Measurements from ENCODE around the gene EHBP1L1. TPM values are rescaled to one million over a fixed set of nuclear protein-coding genes. Genes with fewer than 3 reads are reported as not detected.

Gene EHBP1L1
- total RNA-seq, 1 experiment from 2014 or later = 27.9 TPM

DNA sequence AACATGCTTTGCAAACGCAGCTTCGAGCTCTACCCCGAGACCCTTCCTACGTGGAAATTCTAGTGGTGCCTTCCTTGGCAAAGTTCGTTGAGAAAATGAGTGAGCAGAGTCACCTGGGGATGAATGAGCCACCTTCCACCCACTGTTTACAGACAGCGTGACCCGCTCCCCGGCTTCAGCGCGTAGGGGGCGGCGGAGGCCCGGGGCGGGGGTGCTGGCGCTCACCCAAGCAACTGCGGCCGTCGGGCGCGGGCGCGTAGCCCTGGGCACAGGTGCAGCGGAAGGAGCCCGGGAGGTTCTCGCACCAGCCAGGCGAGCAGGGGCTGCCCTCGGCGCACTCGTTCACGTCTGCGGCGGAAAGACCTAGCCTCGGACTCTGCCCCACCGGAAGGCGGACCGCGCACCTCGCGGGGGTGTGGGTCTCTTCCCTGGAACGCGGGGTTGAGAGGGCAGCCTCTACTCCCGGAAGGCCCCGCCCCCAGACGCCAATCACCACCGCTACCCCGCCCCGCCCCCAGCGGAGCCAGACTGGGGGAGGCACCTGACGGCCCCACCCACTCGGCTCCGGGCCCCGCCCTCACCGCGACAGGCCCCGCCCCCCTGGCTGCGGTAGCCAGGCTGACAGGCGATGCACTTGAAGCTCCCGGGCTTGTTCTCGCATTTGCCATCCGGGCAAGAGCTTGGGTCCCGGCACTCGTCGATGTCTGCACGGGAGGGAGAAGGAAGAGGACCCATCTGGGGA, 29.5 kb upstream of the EHBP1L1 start:
- DNase-seq (ENCODE audit: low spot score) = no peak

DNA sequence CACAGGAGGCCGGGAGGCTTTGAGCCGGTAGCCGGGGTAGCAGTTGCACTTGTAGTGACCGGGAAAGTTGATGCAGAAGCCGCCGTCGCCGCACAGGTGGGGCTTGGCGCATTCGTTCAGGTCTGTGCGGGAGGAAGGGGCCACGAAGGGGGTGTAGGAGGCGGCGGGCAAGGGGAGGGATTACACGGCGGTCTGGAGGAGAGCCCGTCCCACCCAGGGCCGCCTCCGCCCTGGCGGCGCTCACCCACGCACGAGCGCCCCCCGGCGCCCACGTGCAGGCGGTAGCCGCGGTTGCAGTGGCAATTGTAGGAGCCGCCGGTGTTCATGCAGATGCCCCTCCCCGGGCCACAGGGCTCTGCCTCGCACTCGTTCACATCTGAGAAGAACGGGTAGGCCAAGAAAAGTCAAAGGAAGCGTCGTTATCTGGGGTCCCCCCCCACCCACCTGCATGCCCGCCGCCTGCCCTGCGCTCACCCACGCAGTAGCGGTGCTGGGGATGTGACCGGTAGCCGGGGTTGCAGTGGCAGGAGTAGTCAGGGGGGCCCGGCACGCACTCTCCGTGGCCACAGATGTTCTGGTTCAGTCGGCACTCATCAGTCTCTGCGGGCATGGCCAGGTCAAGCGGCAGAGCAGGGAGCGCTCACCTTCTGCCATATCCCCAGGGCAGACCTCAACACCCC, 28.3 kb upstream of the EHBP1L1 start:
- no peak for DNase-seq (ENCODE audit: low spot score)

DNA sequence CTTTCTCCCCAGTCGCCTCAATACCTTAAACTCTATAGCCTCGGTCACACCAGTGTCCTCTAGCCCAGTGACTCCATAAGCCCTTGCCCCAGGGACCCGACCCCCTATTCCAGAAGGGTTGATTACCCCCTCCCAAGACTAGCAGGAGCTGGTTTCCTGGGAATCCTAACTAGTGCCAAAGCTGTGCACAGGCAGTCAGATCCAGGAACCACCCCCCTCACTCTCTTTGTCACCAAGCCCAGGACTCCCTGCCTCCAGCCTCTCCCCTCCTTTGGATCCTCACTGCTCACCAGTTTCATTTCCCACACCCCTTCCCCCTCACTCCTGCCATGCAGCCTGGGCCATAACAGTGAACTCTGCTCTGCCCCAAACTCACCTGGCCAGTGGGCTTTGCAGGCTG, 27.5 kb upstream of the EHBP1L1 start:
- DNase-seq (ENCODE audit: low spot score) = no peak

DNA sequence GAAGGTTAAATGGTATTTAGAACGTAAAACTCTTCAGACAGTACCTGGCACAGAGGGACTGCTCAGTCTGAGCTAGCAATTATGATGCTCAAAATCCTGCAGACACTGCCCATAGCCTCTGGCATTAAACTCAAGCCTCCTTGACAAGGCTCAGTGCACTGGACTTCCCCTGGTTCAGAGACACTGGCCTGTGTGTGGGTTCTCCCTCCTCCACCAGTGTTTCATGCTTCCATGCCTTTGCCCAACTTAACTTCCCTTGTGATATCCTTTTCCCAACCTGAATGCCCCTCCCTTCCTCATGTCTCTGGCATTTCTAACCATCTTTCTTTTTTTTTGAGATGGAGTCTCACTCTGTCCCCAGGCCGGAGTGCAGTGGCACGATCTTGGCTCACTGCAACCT, 26.8 kb upstream of the EHBP1L1 start:
- no peak for DNase-seq (ENCODE audit: low spot score)

DNA sequence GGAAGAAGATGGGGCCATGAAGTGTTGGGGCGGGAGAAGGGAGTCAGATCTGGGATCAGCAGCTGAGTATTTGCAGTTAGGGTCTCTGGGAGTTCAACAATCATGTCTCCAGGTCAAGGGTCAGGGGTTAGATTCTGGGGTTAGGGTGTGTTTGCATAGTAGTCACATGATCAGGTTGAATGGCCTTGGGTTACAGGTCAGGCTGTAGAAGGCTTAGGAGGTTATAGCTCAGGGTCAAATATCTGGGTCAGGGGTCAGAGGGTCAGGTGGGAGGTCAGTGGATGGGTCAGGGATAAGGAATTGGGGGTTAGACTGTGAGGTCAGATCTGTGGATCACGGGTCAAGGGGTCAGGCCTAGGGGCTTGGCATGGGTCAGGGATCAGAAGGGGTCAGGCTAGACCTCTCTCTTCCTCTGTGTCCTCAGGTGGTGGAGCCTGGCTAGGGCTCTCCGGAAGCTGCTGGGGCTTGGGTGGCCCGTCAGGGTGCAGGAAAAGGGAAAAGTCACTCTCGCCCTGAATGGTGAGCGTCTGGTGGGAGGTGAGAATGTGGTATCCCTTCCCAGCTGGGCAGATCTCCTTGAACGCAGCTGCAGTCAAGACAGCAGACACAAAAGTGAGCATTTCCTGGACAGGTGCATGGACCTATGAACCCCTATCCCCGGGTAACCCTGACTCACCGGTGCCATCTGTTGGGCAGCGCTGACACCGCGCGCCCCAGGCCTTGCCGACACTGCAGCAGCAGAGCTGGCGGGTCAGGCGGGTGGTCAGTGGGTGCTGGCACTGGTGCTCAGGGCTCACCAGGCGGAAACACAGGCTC, 24.1 kb upstream of the EHBP1L1 start:
- DNase-seq (ENCODE audit: low spot score) = no peak

DNA sequence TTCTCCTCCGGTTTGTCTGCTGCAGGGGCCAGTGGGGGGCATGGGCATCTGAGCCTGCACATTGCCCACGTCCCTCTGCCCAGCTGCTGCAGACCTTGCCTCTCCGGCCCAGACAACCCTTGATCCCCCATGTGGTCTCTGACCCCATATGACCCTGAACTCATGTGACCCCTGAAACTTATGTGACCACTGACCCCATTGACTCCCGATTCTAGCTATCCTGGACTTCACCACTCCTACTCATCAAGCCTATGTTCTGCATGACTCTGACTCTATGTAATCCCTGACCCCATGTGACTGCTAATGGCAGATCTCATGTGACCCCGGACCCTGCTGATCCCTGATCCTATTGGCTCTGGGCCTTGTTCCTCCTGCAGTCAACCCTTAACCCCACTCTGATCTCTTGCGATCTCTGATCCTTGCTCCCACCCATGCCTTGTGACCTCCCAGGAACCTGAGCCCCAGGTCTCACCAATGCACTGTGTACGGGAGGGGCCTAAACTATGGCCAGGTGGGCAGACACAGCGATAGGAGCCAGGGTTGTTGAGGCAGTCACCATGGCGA, 23.4 kb upstream of the EHBP1L1 start:
- no peak for DNase-seq (ENCODE audit: low spot score)

DNA sequence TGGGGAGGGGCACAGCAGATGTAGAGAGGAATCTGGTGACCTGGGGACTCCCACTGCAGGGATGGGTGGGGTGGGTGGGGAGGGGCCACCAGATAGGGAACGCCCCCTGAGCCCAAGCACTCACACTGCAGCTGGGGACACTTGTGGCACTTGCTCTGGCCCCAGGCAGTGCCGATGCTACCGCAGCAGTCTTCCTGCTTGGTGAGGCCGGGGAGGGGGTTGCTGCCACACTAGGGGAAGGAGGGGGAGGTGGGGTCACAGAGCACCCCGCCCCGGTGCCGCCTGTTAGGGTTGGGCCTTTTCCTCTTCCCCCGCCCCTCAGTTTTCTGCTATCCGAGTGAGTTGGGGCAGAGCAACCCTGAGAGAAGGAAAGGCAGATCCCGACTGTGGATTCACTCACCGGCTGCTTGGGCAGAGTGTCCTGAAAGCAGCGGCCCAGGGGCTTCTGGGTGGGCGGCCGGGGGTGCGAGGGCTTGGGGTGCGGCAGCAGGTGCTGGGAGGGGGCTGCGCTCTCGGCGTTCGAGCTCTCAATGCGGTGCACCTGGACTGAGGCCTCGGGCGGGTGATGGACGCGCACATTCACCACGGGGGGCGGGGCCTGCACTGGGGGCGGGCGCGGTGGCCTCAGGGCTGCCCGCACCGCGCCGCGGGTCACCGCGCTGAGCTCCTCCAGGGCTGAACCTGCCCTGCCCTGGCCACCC, 22.4 kb upstream of the EHBP1L1 start:
- no peak for DNase-seq (ENCODE audit: low spot score)

DNA sequence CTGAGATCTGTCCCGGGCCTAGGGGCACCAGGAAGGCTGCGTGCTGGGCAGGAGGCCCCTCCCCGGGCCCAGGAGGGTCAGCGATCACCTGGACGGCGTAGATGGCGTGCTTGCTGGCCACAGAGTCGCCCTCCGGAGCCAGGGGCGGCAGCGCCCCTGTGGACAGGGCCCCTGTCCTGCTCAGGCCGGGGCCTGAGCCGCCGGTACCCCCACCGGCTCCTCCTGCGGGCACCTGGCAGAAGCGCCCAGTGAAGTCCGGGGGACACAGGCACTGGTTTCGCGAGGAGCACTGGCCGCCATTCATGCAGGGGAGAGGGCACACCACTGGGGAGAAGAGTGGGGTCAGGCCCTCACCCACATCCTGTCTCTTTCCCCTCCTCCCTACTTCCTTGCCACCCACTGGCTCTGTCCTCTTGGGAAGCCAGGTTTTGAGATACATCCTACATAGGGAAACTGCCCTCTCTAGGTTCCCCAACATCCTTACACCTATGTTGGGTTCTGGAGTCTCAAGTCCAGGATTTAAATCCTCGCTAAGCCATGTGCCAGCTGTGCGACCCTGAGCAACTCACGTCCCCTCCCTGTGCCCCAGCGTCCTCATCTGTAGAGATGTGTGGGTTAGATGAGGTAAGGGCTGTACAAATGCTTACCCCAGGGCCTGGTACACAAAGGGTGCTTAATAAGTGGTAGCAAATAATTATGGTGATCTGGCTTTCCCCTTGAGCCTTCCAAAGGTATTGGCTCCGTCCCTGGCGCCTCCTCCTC, 21.6 kb upstream of the EHBP1L1 start:
- no peak for DNase-seq (ENCODE audit: low spot score)

DNA sequence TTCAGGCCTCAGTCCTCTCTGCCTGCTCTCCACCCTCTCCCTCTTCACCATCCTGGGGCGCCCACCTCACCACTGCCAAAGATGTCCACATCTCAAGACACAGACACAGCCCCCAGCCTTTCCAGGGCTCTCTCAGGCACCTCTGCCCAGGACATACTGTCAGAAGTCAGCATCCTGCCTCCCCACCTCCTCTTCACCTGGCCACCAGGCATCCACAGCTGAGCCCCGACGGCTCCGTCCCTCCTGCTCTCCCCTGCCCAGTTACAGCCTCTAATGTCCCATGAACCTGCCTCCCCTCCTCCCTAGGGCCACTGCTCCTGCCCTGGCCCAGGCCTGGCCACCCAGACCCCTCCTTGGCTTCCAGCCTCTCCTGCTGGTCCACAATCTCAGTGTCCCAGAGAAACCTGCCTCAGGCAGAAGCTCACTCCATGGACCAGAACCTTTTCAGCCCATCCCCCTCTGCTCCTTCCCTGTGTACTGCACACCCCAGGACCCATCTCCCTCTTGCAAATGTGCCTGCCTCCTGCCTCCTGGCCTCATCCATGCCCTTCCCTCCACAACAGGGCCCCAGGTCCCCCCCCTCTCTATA, 20.9 kb upstream of the EHBP1L1 start:
- DNase-seq (ENCODE audit: low spot score) = no peak

DNA sequence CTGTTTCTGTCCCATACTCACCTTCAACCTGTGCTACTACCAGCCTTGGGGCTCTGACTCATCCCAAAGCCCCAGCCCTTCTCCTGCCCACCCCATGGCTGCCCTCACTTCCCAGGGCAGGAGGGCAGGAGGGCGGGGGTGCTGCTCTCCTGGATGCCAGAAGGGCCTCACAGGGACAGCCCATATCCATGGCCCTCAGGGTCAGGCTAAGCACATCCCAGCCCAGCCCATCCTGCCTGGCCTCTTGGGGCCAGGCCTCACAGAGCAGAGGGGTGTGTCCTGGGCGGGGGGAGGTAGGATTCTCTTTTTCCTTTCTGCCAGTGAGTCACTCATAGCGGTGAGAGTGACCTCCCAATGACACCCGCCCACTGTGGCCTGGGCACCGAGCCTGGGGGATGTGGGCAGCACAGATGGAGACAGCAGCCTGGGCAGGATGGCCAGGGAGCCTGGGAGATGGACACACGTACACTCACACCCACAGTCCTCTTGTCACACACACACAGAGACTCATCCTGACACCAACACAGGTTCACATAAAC, 20.1 kb upstream of the EHBP1L1 start:
- DNase-seq (ENCODE audit: low spot score) = peak; percentile 95

DNA sequence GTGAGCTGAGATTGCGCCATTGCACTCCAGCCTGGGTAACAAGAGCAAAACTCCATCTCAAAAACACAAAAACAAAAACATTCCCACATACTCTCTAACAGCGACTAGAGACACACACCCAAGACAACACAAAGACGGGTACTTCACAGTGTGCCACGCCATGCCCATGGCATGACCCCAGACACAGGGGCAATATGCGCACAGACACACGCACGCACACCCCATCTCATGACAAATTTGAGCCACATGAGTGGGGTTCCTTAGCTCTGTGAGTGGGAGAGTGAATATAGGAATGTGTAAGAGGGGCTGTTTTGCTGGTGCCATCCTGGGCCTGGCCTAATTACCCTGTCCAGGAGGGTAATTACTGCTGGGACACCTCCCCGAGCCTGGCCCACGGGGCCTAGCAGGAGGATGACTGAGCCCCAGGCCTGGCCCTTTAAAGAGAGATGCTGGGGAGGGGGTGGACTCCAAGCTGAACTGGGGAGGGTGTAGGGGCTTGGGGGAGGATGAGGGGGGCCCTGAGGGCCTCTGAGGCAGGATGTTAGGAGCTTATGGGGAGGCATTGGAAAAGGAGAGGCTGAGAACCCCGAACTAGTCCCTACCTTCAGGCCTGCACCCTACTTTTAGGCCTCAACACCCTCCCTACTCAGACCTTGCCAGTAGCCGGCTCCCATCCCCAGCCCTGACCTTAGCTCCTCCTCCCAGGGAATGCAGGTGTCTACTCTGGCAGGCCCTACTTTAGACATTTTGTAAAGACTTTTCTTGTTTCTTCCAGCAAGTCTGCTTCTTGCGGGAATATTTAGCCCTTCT, 19.2 kb upstream of the EHBP1L1 start:
- no peak for DNase-seq (ENCODE audit: low spot score)

DNA sequence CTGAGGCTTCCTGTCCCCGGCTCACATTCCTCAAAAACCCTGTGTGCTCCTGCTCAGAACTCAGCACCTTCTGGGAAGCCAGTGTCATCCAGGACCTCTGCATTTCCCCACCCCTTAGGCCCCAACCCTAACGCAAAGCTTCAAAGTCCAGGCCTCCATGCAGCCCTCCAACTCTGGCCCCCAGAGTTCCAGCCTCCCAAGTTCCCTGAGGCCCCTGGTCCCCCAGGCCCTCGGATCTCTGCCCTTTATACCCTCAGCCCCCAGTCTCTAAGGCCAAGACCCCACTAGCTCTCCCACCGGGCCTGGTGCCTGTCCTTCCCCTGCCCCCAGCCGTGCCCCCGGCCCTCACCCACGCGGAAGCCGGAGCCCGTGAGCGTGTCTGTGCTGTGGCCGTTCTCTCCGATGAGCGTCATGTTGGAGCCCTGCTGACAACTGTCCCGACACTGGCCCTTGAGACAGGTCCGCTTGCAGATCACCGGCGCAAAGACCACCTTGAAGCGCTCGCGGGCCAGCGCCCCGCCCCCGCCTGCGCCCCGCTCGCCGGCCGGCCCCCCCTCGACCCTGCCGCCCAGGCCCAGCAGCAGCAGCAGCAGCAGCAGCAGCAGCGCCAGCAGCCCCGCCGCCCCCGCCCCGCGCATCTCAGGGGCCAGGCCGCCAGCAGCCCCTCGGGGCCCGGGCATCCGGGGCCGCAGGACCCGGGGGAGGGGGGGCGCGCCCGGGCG, 18.4 kb upstream of the EHBP1L1 start:
- DNase-seq (ENCODE audit: low spot score) = no peak

DNA sequence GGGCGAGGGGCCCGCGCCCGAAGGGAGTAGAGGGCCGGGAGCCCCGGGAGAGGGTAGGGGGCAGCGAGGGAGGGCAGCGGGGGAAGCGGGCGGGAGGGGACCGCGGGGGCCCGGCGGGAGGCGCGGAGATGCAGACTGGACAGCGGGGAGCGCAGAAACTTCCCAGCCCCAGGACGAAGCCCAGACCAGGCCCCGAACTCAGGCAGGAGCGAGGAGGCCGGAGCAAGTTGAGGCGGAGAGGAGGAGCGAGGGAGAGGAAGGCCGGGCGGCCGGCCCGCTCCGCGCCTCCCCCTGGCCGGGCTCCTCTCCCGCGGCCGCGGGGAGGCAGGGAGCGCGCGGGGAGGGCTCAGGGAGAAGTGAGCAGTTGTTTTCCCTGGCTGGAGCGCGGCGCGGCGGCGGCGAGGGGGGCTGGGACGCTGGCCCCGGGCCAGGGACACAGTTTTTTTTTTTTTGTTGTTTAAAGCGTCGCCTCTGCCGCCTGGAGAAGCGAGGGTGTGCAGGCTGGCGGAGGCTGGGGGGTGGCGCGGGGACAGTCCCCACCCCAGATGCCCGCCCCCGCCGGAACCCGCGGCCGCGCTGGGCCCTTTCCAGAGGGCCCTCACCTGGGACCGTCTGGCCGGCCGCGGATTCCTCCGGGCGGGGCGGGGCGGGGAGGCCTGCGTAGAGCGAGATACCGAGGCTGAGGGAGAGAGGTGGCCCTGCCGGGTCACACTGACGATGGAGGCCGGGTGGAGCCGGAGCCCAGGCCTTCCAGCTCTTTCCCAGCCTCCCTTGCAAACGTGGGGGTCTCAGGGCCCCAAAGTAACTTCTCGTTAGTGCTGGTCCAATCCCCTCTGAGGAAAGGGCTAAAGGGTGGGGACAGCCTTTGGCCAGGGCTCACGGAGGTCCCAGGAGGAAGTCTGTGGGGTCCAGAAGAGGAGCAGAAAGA, 17.6 kb upstream of the EHBP1L1 start, which contains the start of gene LTBP3:
TSS of gene LTBP3 (minus strand) at position 358 of the 928 bp plus-strand sequence. CDS start 400 bp downstream, outside the sequence.
- DNase-seq (ENCODE audit: low spot score) = peak; percentile 66

DNA sequence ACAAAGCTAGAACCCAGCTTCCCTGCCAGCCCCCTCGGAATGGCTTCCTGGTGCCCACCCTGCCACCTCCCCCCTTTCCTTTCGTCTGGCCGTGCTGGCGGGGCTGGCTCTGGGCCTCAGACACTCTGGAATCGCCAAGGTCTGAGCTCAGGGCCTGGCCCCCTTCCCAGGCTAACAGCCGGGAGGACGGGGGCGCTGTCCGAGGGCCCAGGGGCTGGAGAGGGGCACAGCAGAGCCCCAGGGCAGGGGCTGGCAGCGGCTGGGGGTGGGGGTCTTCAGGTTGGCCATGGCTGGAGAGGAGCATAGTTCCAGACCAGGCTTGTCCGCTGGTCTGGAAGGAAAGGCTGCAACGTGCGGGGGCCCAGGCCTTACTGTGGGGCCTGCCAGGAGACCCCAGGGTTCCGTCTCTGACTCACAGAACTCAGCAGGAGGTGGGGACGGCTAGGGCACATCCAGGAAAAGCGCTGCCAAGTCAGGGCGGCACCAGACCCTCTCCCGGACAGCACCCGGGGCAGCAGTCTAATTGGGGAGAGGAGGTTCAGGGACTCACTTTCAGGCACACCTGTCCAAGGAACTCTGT, 16.8 kb upstream of the EHBP1L1 start:
- DNase-seq (ENCODE audit: low spot score) = no peak

DNA sequence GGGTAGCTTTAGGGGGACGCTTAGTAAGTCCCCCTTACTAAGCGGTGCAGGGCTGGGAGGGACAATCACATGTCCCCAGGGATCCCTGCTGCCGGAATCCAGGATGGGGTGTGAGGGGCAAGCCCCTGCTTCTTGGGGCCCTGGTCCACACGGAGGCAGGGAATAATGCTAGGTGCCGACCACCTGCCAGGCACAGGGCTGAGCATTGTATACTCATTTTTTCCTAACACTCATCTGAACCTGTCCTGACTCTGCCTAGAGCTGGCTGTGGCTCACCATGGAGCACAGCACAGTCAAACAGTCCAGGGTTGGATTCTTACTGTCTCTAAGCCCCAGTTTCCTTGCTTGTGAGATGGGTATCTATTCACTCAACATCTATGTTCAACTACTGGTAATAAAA, 16.3 kb upstream of the EHBP1L1 start:
- DNase-seq (ENCODE audit: low spot score) = no peak

DNA sequence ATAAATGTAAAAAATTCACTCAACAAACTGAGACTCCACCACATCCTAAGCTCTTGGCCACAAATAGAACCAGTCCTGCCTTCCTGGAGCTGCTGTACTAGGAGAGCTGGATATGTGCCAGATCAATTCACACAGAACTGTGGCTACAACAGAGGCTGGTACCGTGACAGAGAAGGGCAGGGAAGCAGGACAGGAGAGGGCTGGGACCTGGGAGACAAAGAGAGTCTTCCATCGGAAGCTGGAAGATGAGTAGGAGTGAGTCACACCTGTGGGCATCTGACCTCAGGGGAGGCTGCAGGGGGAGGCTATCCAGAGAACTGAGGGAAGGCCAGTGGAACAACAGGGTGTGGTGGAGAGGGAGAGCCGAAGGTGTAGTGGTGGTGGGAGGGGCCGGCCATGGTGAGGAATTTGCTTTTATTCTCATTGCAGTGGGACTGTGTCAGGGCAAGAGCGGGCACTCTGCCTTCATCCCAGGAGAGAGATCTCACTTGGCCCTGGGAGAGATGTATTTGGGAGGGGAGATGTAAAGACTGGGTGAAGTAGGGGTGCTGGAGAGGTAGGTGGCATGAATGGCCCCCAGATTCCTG, 15.8 kb upstream of the EHBP1L1 start:
- peak; percentile 64 for DNase-seq (ENCODE audit: low spot score)
